ENCODE data around the gene ZNF207. TPM values are rescaled to one million over a fixed set of nuclear protein-coding genes. Genes with fewer than 3 reads are reported as not detected.

Gene ZNF207
- 233 to 261 TPM (median 242 TPM) in 5 replicates for total RNA-seq (2022; extraction: Qiagen RNA extraction)

DNA sequence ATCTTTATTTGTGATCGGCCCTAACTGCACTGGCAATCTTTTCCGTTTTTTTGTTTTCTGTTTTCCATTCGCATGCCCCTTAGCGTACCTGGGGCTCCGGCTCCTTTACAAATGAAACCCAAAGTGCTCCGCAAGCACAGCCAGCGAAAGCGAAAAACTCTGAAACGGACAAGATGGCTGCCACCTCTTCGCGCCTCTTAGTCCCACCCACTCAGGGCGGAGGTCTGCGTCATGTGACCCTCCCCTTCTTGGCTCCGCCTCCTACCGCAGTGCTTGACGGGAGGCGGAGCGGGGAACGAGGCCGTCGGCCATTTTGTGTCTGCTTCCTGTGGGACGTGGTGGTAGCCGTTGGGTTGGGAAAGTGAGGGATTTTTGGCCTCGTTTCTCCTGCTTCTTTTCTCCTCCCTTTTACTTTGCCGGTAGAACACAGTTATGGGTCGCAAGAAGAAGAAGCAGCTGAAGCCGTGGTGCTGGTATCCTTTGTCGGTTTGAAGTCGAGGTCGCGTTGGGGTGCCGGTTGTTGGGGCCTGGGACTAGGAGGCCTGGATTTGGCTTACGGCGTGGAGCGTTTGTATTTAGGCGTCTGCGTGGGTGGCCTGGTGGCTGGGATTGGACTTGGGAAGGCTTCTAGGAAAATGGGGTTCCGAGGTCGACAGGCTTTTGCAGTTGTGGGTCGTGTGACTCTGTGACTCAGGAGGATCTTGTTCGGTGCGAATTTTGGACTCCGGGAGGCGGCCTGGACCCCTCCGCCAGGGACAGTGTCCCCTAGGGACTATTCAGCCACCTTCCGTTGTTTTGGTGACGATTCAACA is at the start of gene ZNF207:
Gene ZNF207 (plus strand): TSS at position 304 of the 812 bp plus-strand sequence. CDS start 129 bp downstream, at position 433.

DNA sequence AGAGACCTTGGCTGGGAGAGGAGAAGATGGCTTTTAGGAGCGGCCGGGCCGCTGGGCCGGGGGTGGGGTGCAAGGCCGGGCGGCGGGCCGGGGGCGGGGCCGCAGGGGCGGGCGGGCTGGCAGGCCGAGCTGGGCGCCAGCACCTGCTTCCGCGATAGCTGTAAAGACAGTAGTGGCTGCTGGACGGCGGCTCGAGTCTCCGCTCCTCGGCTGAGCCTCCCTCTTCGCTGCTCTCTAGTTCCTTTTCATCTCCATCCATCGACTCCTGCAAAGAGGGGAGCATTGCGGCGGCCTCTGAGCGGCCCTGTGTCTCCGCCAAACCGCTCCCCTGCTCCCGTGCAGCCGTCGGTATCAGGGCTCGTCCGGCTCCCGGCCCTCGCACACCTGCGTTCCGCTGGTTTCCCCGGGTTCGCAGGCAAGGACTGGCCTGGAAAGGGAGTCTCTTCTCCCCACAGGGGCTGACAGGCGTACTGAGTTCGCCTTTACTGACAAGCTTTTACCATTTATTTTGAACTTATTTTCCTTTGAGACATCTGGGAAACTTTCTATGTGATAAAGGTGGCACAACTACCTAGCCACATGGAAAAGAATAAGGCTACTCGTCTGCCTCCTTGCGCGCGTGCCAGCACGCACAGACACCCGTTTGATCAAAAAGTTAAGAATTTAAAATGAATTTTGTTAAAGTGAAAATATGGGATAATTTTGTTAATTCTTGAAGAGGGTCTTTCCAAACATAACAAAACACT is 7.9 kb upstream of the ZNF207 start, which contains the start of gene C17orf75:
Gene C17orf75 (minus strand): TSS at position 317 of the 746 bp plus-strand sequence. CDS start 34 bp downstream, at position 283.

Other genes starting within 250 kb of the ZNF207 start
- gene RHOT1, start 207.7 kb upstream of the ZNF207 start, total RNA-seq (2022; extraction: Qiagen RNA extraction), result 19.6 to 27.5 TPM (median 26.1 TPM) in 5 replicates
- gene RHBDL3, start 84.3 kb upstream of the ZNF207 start, total RNA-seq (2022; extraction: Qiagen RNA extraction), result 2.5 to 6.0 TPM (median 4.4 TPM) in 5 replicates
- gene C17orf75, start 8.0 kb upstream of the ZNF207 start, total RNA-seq (2022; extraction: Qiagen RNA extraction), result 25.7 to 28.8 TPM (median 28.1 TPM) in 5 replicates
- 174 to 248 TPM (median 176 TPM) in 5 replicates for gene PSMD11, start 94.4 kb downstream of the ZNF207 start, total RNA-seq (2022; extraction: Qiagen RNA extraction)
- gene CDK5R1, start 136.8 kb downstream of the ZNF207 start, total RNA-seq (2022; extraction: Qiagen RNA extraction), result 2.5 to 3.9 TPM (median 3.8 TPM) in 5 replicates